SJCRH30 (cell line): ENCODE data around the gene PRELID1. TPM values are rescaled to one million over a fixed set of nuclear protein-coding genes. Genes with fewer than 3 reads are reported as not detected.
A peak's percentile ranks its signal among the peaks of the same experiment; 100 is the strongest.

ENCODE experiments used
- DNase-seq, 2 experiments: peaks; one replicate each; pipeline ENCODE4 v3.0.0-alpha.2; 2015 to 2020
- H3K27ac ChIP-seq: fragments of 250-450 bp; sonication (Bioruptor Pico); 2 replicates; pipeline ENCODE4 v1.5.1; 2020; ENCODE audit warnings: mild to moderate bottlenecking, moderate library complexity
- H3K27me3 ChIP-seq: fragments of 250-450 bp; sonication (Bioruptor Pico); 2 replicates; pipeline ENCODE4 v1.5.1; 2020; ENCODE audit warnings: mild to moderate bottlenecking, moderate library complexity
- H3K36me3 ChIP-seq: fragments of 250-450 bp; sonication (Bioruptor Pico); 2 replicates; pipeline ENCODE4 v1.5.1; 2020; ENCODE audit warnings: mild to moderate bottlenecking, moderate library complexity
- H3K4me1 ChIP-seq: fragments of 250-450 bp; sonication (Bioruptor Pico); 2 replicates; pipeline ENCODE4 v1.5.1; 2020; ENCODE audit warnings: mild to moderate bottlenecking, moderate library complexity
- H3K4me3 ChIP-seq: fragments of 250-450 bp; sonication (Bioruptor Pico); 2 replicates; pipeline ENCODE4 v1.5.1; 2020; ENCODE audit warnings: mild to moderate bottlenecking, moderate library complexity
- H3K9me3 ChIP-seq: fragments of 250-450 bp; sonication (Bioruptor Pico); replicated peaks from 2 replicates; pipeline ENCODE4 v1.5.1; 2020; ENCODE audit warnings: mild to moderate bottlenecking, moderate library complexity
- total RNA-seq: library from RNA; depleted of rRNA; stranded (reverse); fragments of >200 nt; shearing (Covaris generic); gene quantifications from 2 replicates; pipeline ENCODE4 v1.2.3, GENCODE V29; 2014

Gene PRELID1
- total RNA-seq, 1 experiment from 2014 or later, result 226 TPM

DNA sequence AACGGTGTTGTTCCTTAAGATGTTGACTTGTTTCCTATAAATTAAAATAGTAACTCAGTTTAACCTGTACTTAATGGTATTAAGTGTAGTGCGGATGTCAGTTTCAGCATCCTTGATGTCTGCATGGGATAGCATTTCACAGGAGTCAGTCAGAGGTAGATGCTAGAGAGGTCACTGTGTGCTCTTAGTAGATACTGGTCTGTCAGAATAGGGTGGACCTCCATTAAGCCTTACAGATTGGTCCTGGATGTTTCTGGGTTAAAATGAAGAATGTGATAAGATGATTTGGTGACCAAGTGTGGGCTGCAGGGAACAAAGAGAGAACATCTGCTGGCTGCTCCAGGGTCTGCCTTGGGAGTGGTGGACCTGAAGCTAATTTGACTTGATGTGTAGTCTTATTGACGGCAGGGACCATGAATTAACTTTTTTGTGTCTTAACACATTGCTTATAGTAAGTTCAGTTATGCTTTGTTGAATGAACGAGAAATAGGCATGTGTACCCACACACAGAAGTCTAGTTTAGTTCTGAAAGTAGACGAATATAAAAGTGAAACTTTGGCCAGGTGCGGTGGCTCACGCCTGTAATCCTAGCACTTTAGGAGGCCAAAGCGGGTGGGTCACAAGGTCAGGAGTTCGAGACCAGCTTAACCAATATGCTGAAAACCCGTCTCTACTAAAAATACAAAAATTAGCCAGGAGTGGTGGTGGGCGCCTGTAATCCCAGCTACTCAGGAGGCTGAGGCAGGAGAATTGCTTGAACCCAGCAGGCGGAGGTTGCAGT is 12.6 kb upstream of the PRELID1 start:
- Histone ChIP-seq H3K4me3 (no peak overlapping the region), H3K4me1 (no peaks in the 10 kb centered on the region), H3K27me3 (no peaks in the 10 kb centered on the region), H3K36me3 (no peaks in the 10 kb centered on the region), H3K27ac (no peak overlapping the region), H3K9me3 (no peaks in the 10 kb centered on the region)
- no peak for DNase-seq

DNA sequence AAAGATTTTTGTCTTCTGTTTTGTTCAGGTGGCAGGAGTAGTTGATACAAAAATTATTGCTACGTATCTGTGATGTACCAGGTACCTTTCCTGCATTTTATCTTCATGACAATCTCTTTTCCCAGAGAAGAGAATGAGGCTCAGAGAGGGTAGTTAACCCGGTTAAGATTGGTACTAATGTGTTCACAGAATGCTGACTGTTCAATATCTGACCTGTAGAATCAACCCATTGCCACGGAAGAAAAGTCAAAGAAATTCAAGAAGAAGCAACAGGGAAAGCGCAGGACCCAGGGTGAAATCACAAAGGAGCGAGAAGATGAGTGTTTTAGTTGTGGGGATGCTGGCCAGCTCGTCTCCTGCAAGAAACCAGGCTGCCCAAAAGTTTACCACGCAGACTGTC is 11.9 kb upstream of the PRELID1 start:
- Histone ChIP-seq H3K27me3 (no peaks in the 10 kb centered on the region), H3K36me3 (no peaks in the 10 kb centered on the region), H3K4me3 (no peak overlapping the region), H3K4me1 (no peaks in the 10 kb centered on the region), H3K9me3 (no peaks in the 10 kb centered on the region), H3K27ac (no peak overlapping the region)
- DNase-seq, result no peak

GRCh38 chr5:177293819-177294581 is 9.6 kb upstream of the PRELID1 start:
- no peak overlapping the region for H3K27ac ChIP-seq
- no peaks in the 10 kb centered on the region for H3K27me3 ChIP-seq
- no peaks in the 10 kb centered on the region for H3K9me3 ChIP-seq
- DNase-seq, result no peak
- H3K4me3 ChIP-seq, result no peak overlapping the region
- H3K4me1 ChIP-seq, result peaks cover 4% of the 10 kb centered on the region; the same call in 1 of the 2 replicates
- H3K36me3 ChIP-seq, result no peaks in the 10 kb centered on the region

DNA sequence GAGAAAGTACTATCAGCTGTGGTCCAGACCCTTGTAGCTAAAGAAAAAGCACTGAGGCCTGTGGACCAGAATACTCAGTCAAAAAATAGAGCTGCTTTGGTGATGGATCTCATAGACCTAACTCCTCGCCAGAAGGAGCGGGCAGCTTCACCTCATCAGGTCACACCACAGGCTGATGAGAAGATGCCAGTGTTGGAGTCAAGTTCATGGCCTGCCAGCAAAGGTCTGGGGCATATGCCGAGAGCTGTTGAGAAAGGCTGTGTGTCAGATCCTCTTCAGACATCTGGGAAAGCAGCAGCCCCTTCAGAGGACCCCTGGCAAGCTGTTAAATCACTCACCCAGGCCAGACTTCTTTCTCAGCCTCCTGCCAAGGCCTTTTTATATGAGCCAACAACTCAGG is 9.0 kb upstream of the PRELID1 start:
- Histone ChIP-seq H3K9me3 (no peaks in the 10 kb centered on the region), H3K4me3 (no peak overlapping the region), H3K27ac (no peak overlapping the region), H3K36me3 (no peaks in the 10 kb centered on the region), H3K4me1 (peaks cover 4% of the 10 kb centered on the region; the same call in 1 of the 2 replicates), H3K27me3 (no peaks in the 10 kb centered on the region)
- DNase-seq, result no peak

DNA sequence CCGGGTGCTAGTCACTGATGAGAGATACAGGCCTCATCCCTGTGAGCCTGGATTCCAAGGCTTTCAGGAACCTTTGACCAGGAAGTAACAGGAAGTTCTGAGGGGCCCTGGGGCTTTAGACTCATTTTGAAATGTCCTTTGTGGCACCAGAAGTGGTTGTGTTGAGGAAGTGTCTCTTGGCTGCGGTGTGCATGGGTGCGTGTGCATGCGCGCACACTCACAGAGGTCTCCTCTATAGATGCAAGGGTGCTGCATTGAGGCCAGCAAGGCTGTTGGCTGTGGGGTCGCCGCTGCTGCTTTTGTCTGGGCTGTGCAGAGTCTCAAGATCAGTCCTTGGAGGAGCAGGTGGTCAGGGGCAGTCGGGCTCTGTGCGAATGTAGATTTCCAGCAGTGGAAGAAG is 7.7 kb upstream of the PRELID1 start:
- Histone ChIP-seq H3K4me1 (peaks cover 4% of the 10 kb centered on the region; the same call in 1 of the 2 replicates), H3K4me3 (no peak overlapping the region), H3K36me3 (peaks cover 1% of the 10 kb centered on the region; the same call in 1 of the 2 replicates), H3K27me3 (no peaks in the 10 kb centered on the region), H3K9me3 (no peaks in the 10 kb centered on the region), H3K27ac (no peak overlapping the region)
- no peak for DNase-seq

DNA sequence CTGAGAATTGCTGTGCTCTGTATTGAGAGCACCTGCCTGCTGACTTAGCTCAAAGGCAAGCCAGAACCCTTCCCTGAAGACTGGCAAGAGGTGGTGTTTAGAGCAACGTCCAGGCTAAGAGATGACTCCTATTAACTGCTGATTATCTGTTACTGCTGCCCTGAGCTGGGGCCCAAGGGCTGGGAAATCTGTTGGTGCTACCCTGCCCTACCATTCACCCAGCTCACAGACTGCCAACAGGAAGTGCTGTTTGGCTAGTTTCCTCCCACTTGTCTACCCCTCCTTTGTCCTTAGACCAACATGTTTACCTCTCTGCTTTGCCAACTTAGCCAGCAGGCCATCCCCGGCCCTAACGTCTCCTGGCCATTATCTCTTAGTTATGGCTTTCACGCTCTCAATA is 7.0 kb upstream of the PRELID1 start:
- no peaks in the 10 kb centered on the region for H3K9me3 ChIP-seq
- H3K27me3 ChIP-seq, result no peaks in the 10 kb centered on the region
- no peak overlapping the region for H3K27ac ChIP-seq
- H3K4me1 ChIP-seq, result peaks cover 6% of the 10 kb centered on the region
- DNase-seq, result no peak
- no peak overlapping the region for H3K4me3 ChIP-seq
- H3K36me3 ChIP-seq, result peaks cover 4% of the 10 kb centered on the region; the same call in 1 of the 2 replicates

DNA sequence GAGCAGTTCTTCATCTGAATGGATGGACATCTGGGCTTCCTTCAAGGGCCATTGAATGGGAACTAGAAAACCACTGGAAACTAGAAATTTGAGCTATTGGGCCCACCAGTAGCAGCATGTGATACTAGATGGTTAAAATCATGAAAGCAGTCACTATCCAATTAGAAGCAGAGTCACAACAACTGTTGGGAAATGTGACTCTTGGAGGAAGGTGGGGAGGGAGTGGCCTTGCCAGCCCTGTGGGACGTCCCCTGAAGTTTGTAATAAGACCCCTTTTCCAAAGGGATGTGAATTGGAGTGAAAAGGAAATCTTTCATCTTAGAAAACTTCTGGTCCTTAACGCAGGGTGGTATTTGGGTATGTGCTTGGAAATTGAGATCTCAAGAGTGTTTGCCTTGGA is 5.7 kb upstream of the PRELID1 start:
- Histone ChIP-seq H3K27me3 (no peaks in the 10 kb centered on the region), H3K27ac (no peak overlapping the region), H3K9me3 (no peaks in the 10 kb centered on the region), H3K36me3 (peaks cover 4% of the 10 kb centered on the region; the same call in 1 of the 2 replicates), H3K4me3 (no peak overlapping the region), H3K4me1 (peaks cover 13% of the 10 kb centered on the region)
- DNase-seq, result peak; percentile 37 to 72

GRCh38 chr5:177299697-177300096 is 3.9 kb upstream of the PRELID1 start:
- H3K4me3 ChIP-seq, result no peak overlapping the region
- H3K4me1 ChIP-seq, result peaks cover 13% of the 10 kb centered on the region
- H3K9me3 ChIP-seq, result no peaks in the 10 kb centered on the region
- H3K27me3 ChIP-seq, result no peaks in the 10 kb centered on the region
- no peak overlapping the region for H3K27ac ChIP-seq
- H3K36me3 ChIP-seq, result peaks cover 4% of the 10 kb centered on the region; the same call in 1 of the 2 replicates
- no peak for DNase-seq

- Histone ChIP-seq H3K4me3 (no peak overlapping the region), H3K9me3 (no peaks in the 10 kb centered on the region), H3K36me3 (peaks cover 7% of the 10 kb centered on the region), H3K4me1 (peaks cover 13% of the 10 kb centered on the region), H3K27me3 (no peaks in the 10 kb centered on the region), H3K27ac (no peak overlapping the region)
- no peak for DNase-seq
Observed at GRCh38 chr5:177300236-177300880, 3.2 kb upstream of the PRELID1 start.

DNA sequence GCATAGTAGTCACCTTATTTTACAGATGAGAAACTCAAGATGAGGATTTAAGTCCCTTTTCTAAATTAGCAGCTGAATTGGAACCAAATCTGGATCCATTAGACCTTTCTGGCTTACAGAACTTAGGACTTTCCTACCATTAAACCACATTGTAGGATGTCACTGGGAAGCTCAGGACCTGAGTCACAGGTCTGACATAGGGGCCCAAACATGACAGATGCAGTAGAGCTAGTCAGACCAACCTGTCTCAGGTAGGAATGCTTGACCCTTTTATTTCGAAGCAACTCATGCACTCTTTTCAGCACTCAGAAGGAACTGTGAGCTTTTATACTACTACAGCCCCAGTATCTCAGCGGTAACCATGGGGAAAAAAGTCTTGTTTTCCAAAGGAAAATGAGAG is 2.6 kb upstream of the PRELID1 start:
- Histone ChIP-seq H3K4me3 (no peak overlapping the region), H3K9me3 (no peaks in the 10 kb centered on the region), H3K4me1 (peaks cover 13% of the 10 kb centered on the region), H3K27me3 (no peaks in the 10 kb centered on the region), H3K27ac (no peak overlapping the region), H3K36me3 (peaks cover 13% of the 10 kb centered on the region)
- DNase-seq, result no peak

GRCh38 chr5:177301503-177302165 is 2.0 kb upstream of the PRELID1 start:
- Histone ChIP-seq H3K9me3 (no peaks in the 10 kb centered on the region), H3K4me1 (peaks cover 13% of the 10 kb centered on the region), H3K27ac (no peak overlapping the region), H3K4me3 (no peak overlapping the region), H3K27me3 (no peaks in the 10 kb centered on the region), H3K36me3 (peaks cover 18% of the 10 kb centered on the region)
- DNase-seq, result no peak

- Histone ChIP-seq H3K4me3 (peak overlapping the region; percentile 98), H3K4me1 (peaks cover 13% of the 10 kb centered on the region), H3K27me3 (no peaks in the 10 kb centered on the region), H3K9me3 (no peaks in the 10 kb centered on the region), H3K36me3 (peaks cover 24% of the 10 kb centered on the region), H3K27ac (no peak overlapping the region)
- DNase-seq, result no peak
Observed at GRCh38 chr5:177302354-177303110, 1.1 kb upstream of the PRELID1 start.

DNA sequence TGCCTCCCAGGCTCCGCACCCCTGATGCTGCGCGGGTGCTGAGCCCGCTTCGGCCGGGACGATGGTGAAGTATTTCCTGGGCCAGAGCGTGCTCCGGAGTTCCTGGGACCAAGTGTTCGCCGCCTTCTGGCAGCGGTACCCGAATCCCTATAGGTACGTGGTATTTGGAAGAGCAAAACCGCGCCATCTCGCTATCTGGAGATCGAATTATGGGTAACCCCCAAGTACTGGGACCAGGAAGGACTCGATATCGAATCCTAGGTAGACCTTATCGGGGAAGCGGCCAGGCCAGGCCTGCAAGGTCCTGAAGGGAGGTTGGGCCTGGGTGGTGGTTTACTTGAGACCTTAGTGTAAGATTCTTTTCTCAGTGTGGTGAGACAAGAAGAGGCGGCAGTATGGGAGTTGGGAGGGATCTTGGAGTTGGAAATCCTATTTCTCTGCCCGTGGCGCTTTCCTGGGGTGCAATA is 359 bp downstream of the PRELID1 start:
- DNase-seq, result no peak
- no peaks in the 10 kb centered on the region for H3K9me3 ChIP-seq
- peaks cover 25% of the 10 kb centered on the region for H3K36me3 ChIP-seq
- H3K4me3 ChIP-seq, result peak overlapping the region; percentile 98
- peaks cover 9% of the 10 kb centered on the region for H3K4me1 ChIP-seq
- no peaks in the 10 kb centered on the region for H3K27me3 ChIP-seq
- H3K27ac ChIP-seq, result peak overlapping the region; percentile 88
